B cell (primary cell): Measurements from ENCODE around the gene CCDC8. TPM values are rescaled to one million over a fixed set of nuclear protein-coding genes. Genes with fewer than 3 reads are reported as not detected.

Experiments used
- ATAC-seq: fragments of 200-7000 bp; cut with Tn5 transposase; one replicate; pipeline ENCODE4 v1.10.0; 2021; ENCODE audit warnings: low read depth, mild to moderate bottlenecking, moderate number of reproducible peaks, moderate library complexity
- CTCF ChIA-PET: fragments of 350-600 bp; sonication (Branson Sonifier 250); formaldehyde crosslinking; loops from one replicate; lab custom pipeline; 2021; ENCODE audit warnings: antibody characterized with exemption, inconsistent platforms; lab: Charles Lee
- POLR2A ChIA-PET: fragments of 350-600 bp; sonication (Branson Sonifier 250); formaldehyde crosslinking; loops from one replicate; lab custom pipeline; 2021; ENCODE audit warnings: antibody characterized with exemption; lab: Charles Lee
- DNase-seq: peaks from one replicate; pipeline ENCODE4 v3.0.0; 2013
- H2AFZ ChIP-seq: 2 replicates; pipeline ENCODE4 v1.6.1; 2012; ENCODE audit warnings: mild to moderate bottlenecking, low read depth, low read length; ENCODE audit not compliant: insufficient read depth, poor library complexity, severe bottlenecking
- H3K27ac ChIP-seq, 2 donors: 1 replicate in 1 of 2; 2 replicates in 1 of 2; pipeline ENCODE4 v1.5.1; 2012 to 2013; ENCODE audit warnings: low read length in 2 of 2, mild to moderate bottlenecking in 2 of 2, moderate library complexity in 1 of 2
- H3K27me3 ChIP-seq, 4 experiments: fragments of 200-600 bp in 1 of 4; sonication (generic) in 1 of 4; replicated peaks in 1 of 4; 1 replicate in 2 of 4; 2 replicates in 2 of 4; pipeline versions ENCODE4 v1.6.1 to v1.7.0; 2013 to 2016; ENCODE audit warnings: low read length in 3 of 4, mild to moderate bottlenecking in 2 of 4, mixed read lengths in 1 of 4, moderate library complexity in 1 of 4; ENCODE audit not compliant: insufficient read depth in 4 of 4, control insufficient read depth in 3 of 4; ENCODE audit errors: control extremely low read depth in 1 of 4
- H3K36me3 ChIP-seq, 2 experiments: replicated peaks in 1 of 2; 1 replicate in 1 of 2; 2 replicates in 1 of 2; pipeline versions ENCODE4 v1.6.1 to v1.7.1; 2013; ENCODE audit warnings: low read length in 1 of 2; ENCODE audit not compliant: insufficient read depth in 2 of 2, control insufficient read depth in 1 of 2; ENCODE audit errors: control extremely low read depth in 1 of 2, extremely low read depth in 1 of 2
- H3K4me1 ChIP-seq, 2 donors: fragments of 200-600 bp in 1 of 2; sonication (generic) in 1 of 2; 1 replicate in 1 of 2; 2 replicates in 1 of 2; pipeline versions ENCODE4 v1.5.1 to v1.6.1; 2013 to 2017; ENCODE audit warnings: low read length in 2 of 2; ENCODE audit not compliant: control insufficient read depth in 2 of 2, insufficient read depth in 2 of 2
- H3K4me2 ChIP-seq: replicated peaks from 2 replicates; pipeline ENCODE3; 2012; ENCODE audit warnings: mild to moderate bottlenecking, low read depth, low read length; ENCODE audit not compliant: poor library complexity, severe bottlenecking
- H3K4me3 ChIP-seq, 5 experiments: fragments of 200-600 bp in 1 of 5; sonication (generic) in 1 of 5; 1 replicate in 3 of 5; 2 replicates in 2 of 5; pipeline versions ENCODE4 v1.5.1 to v1.7.0; 2011 to 2016; ENCODE audit warnings: low read length in 4 of 5, mild to moderate bottlenecking in 4 of 5, low read depth in 2 of 5, control low read depth in 1 of 5, moderate library complexity in 1 of 5; ENCODE audit not compliant: insufficient read depth in 1 of 5; ENCODE audit errors: control extremely low read depth in 1 of 5, extremely low read depth in 1 of 5
- H3K79me2 ChIP-seq: fragments of 200-600 bp; sonication (generic); one replicate; pipeline ENCODE4 v1.6.0; 2016; ENCODE audit warnings: low read length; ENCODE audit not compliant: control insufficient read depth, insufficient read depth
- H3K9ac ChIP-seq: fragments of 200-600 bp; sonication (generic); 2 replicates; pipeline ENCODE4 v1.6.1; 2017; ENCODE audit warnings: mild to moderate bottlenecking, low read length, moderate library complexity
- H3K9me3 ChIP-seq, 3 donors: one replicate each; pipeline versions ENCODE4 v1.6.1 to v1.7.1; 2013; ENCODE audit warnings: low read length in 2 of 3; ENCODE audit not compliant: control insufficient read depth in 2 of 3, insufficient read depth in 1 of 3; ENCODE audit errors: control extremely low read depth in 1 of 3
- H4K20me1 ChIP-seq: 2 replicates; pipeline ENCODE4 v1.6.0; 2012; ENCODE audit warnings: mild to moderate bottlenecking, low read length; ENCODE audit not compliant: insufficient read depth, control insufficient read depth, poor library complexity, severe bottlenecking
- H3K27ac Mint-ChIP-seq: one replicate; pipeline ENCODE4 v1.8.0; 2021; ENCODE audit warnings: mixed read lengths
- H3K27me3 Mint-ChIP-seq: one replicate; pipeline ENCODE4 v1.8.0; 2021; ENCODE audit warnings: mixed read lengths
- H3K4me1 Mint-ChIP-seq: one replicate; pipeline ENCODE4 v1.8.0; 2021; ENCODE audit warnings: mixed read lengths
- H3K4me3 Mint-ChIP-seq: one replicate; pipeline ENCODE4 v1.8.0; 2021; ENCODE audit warnings: mixed read lengths
- H3K9me3 Mint-ChIP-seq: one replicate; pipeline ENCODE4 v1.8.0; 2022; ENCODE audit warnings: mixed read lengths; ENCODE audit not compliant: insufficient read depth
- EZH2 ChIP-seq: IDR thresholded peaks from 2 replicates; pipeline ENCODE4 v1.6.1; 2012; ENCODE audit warnings: borderline replicate concordance, low read depth, mild to moderate bottlenecking, moderate library complexity, low read length; ENCODE audit not compliant: insufficient read depth, poor library complexity, severe bottlenecking
- WGBS: methylation state at CpG from one replicate; pipeline ENCODE4 v1.1.5; 2013; ENCODE audit warnings: missing lambda C conversion rate; ENCODE audit not compliant: insufficient coverage; 5-methylcytosine and 5-hydroxymethylcytosine counted together
- intact Hi-C: fragments of 100-400 bp; cut with micrococcal nuclease; formaldehyde crosslinking; loops from one replicate; pipeline ENCODE4 v1.10.0; 2022
- polyA plus RNA-seq: library from polyadenylated mRNA; depleted of rRNA; stranded (reverse); fragments of >200 nt; gene quantifications from 2 replicates; pipeline ENCODE4 v1.2.3, GENCODE V29; 2012
- total RNA-seq, 2 donors: library from RNA; stranded (reverse); fragments of 120-200 nt in 1 of 2; gene quantifications; 1 replicate in 1 of 2; 2 replicates in 1 of 2; pipeline versions ENCODE4 v1.2.3 to v1.2.4, GENCODE V29; 2013 to 2022
- TF ChIP-seq, protein P1 (sequence below): fragments of 200-600 bp; IDR thresholded peaks from one replicate; pipeline ENCODE4 v1.8.0; 2022; ENCODE audit warnings: antibody characterized with exemption, mild to moderate bottlenecking

CCDC8 gene
- total and polyA plus RNA-seq, 2 donors (not counting 1 experiment from before 2014, with no cell fraction given): not detected

DNA sequence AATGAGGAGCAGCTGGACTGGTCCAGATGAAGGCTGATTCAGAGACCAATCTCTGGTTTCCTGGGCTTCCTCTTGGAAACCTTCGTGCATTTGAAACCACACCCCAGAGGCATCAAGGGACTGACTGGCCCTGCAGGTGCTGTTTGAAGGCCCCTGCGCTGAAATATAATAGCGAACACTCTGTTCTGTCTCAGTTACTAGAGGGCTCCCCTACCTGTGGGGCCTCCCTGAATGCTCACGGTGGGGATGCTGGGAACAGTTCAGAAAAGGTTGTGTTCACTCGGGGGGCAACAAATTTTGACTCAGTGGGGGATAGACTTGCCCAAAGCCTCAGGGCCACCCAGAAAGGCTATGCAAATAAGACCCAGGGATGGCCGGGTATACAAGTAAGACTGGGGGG is 6.4 kb downstream of the CCDC8 start:
- Mint-ChIP-seq H3K4me1 (peaks cover 16% of the 10 kb centered on the region), H3K4me3 (no peak overlapping the region), H3K27ac (no peak overlapping the region), H3K9me3 (no peaks in the 10 kb centered on the region), H3K27me3 (peaks cover 62% of the 10 kb centered on the region)
- intact Hi-C loops: no loop called here
- POLR2A ChIA-PET: no interaction called here
- no peaks in the 10 kb centered on the region for H3K36me3 ChIP-seq
- no peak overlapping the region for H3K4me3 ChIP-seq
- H3K27me3 ChIP-seq: peaks cover 0 to 82% (median 27%) of the 10 kb centered on the region in 4 experiments
- no peak overlapping the region for H3K4me2 ChIP-seq
- no peak overlapping the region for H3K9ac ChIP-seq
- WGBS: 11% methylated on average over 5 of the region's 6 CpGs
- H2AFZ ChIP-seq: no peak overlapping the region
- ATAC-seq (no peak), DNase-seq (no peak)
- H3K9me3 ChIP-seq: peaks cover 0 to 22% (median 0%) of the 10 kb centered on the region in 3 donors
- no peaks in the 10 kb centered on the region for H4K20me1 ChIP-seq
- TF ChIP-seq, protein P1, sequence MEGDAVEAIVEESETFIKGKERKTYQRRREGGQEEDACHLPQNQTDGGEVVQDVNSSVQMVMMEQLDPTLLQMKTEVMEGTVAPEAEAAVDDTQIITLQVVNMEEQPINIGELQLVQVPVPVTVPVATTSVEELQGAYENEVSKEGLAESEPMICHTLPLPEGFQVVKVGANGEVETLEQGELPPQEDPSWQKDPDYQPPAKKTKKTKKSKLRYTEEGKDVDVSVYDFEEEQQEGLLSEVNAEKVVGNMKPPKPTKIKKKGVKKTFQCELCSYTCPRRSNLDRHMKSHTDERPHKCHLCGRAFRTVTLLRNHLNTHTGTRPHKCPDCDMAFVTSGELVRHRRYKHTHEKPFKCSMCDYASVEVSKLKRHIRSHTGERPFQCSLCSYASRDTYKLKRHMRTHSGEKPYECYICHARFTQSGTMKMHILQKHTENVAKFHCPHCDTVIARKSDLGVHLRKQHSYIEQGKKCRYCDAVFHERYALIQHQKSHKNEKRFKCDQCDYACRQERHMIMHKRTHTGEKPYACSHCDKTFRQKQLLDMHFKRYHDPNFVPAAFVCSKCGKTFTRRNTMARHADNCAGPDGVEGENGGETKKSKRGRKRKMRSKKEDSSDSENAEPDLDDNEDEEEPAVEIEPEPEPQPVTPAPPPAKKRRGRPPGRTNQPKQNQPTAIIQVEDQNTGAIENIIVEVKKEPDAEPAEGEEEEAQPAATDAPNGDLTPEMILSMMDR: no peak
- no peak for TF ChIP-seq EZH2
- no peaks in the 10 kb centered on the region for H3K79me2 ChIP-seq
- CTCF ChIA-PET: interaction anchor here (2.1 kb wide), 1 partner anchor 11 kb away, joined by 7 read pairs; no protein-coding TSS in a partner anchor
- peaks cover 16 to 18% of the 10 kb centered on the region in 2 donors for H3K4me1 ChIP-seq
- H3K27ac ChIP-seq: no peak overlapping the region

GRCh38 chr19:46404753-46405468 is 8.5 kb downstream of the CCDC8 start:
- no peak overlapping the region for H3K4me3 ChIP-seq
- WGBS: 19% methylated on average over 28 of the region's 41 CpGs

More at GRCh38 chr19:46404753-46405468, 8.5 kb downstream of the CCDC8 start:
- POLR2A ChIA-PET: interaction anchor here (0.6 kb wide), 1 partner anchor 59 kb away, joined by 3 read pairs; no protein-coding TSS in a partner anchor
- Mint-ChIP-seq H3K4me1 (peaks cover 16% of the 10 kb centered on the region), H3K27me3 (peaks cover 56% of the 10 kb centered on the region), H3K4me3 (peak overlapping the region; percentile 55), H3K27ac (no peak overlapping the region), H3K9me3 (no peaks in the 10 kb centered on the region)
- no peaks in the 10 kb centered on the region for H4K20me1 ChIP-seq
- H3K9me3 ChIP-seq: peaks cover 0 to 13% (median 0%) of the 10 kb centered on the region in 3 donors
- intact Hi-C loops: no loop called here
- no peak overlapping the region for H3K9ac ChIP-seq
- DNase-seq (no peak), ATAC-seq (no peak)
- H3K79me2 ChIP-seq: no peaks in the 10 kb centered on the region
- CTCF ChIA-PET: interaction anchor here (2.1 kb wide), 1 partner anchor 9 kb away, joined by 7 read pairs; no protein-coding TSS in a partner anchor
- H3K27me3 ChIP-seq: peaks cover 0 to 72% (median 19%) of the 10 kb centered on the region in 4 experiments
- H3K27ac ChIP-seq: no peak overlapping the region
- H3K36me3 ChIP-seq: no peaks in the 10 kb centered on the region
- peak overlapping the region; percentile 69 for H3K4me2 ChIP-seq
- TF ChIP-seq EZH2: no peak
- TF ChIP-seq, protein P1: no peak
- H3K4me1 ChIP-seq: peaks cover 16 to 18% of the 10 kb centered on the region in 2 donors
- H2AFZ ChIP-seq: peak overlapping the region; percentile 60
